Measurements from ENCODE around the gene BACH2.

- TF ChIP-seq, protein P1, sequence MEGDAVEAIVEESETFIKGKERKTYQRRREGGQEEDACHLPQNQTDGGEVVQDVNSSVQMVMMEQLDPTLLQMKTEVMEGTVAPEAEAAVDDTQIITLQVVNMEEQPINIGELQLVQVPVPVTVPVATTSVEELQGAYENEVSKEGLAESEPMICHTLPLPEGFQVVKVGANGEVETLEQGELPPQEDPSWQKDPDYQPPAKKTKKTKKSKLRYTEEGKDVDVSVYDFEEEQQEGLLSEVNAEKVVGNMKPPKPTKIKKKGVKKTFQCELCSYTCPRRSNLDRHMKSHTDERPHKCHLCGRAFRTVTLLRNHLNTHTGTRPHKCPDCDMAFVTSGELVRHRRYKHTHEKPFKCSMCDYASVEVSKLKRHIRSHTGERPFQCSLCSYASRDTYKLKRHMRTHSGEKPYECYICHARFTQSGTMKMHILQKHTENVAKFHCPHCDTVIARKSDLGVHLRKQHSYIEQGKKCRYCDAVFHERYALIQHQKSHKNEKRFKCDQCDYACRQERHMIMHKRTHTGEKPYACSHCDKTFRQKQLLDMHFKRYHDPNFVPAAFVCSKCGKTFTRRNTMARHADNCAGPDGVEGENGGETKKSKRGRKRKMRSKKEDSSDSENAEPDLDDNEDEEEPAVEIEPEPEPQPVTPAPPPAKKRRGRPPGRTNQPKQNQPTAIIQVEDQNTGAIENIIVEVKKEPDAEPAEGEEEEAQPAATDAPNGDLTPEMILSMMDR (IDR thresholded peaks at IDR 0.05; ENCODE audit: low read depth, low read length, poor library complexity, severe bottlenecking) = no peak
- no peak for TF ChIP-seq EZH2phosphoT487 (IDR thresholded peaks at IDR 0.05; ENCODE audit: borderline replicate concordance, low read length)
Observed at GRCh38 chr6:89989742-89990141, 306.9 kb downstream of the BACH2 start.
